ENCODE results near the gene MARCOL. TPM values are rescaled to one million over a fixed set of nuclear protein-coding genes. Genes with fewer than 3 reads are reported as not detected.

The MARCOL gene
- total RNA-seq, result not detected

GRCh38 chr5:148238418-148238794 lies at the start of gene MARCOL:
MARCOL (plus strand) TSS chr5:148238525; CDS start chr5:148238598, 73 bp downstream.
- CTCF ChIA-PET, result no interaction called here

DNA sequence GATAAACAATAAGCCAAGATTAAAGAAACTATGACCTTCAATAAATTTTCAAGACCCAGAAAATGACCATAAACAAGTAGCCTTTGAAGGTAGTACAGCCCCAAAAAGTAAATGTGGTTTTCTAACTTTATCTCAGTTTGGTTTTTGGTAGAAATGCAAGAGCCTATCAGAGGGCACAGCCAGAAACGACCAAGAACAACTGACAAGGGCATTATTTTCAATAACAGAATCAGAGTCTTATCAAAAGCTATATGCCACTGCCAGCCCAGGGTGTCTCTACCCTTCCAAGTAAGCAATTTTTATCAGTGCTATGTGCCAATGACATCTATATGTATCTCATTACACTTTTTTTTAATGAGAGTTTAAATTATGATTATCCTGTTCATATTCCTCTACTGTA lies 47.3 kb upstream of the MARCOL start:
- ChIA-PET POLR2A (no interaction called here), CTCF (no interaction called here)

More at GRCh38 chr5:148238418-148238794, at the start of gene MARCOL:
- POLR2A ChIA-PET, result no interaction called here

GRCh38 chr5:148193202-148193601 lies 45.1 kb upstream of the MARCOL start:
- POLR2A ChIA-PET, result no interaction called here

DNA sequence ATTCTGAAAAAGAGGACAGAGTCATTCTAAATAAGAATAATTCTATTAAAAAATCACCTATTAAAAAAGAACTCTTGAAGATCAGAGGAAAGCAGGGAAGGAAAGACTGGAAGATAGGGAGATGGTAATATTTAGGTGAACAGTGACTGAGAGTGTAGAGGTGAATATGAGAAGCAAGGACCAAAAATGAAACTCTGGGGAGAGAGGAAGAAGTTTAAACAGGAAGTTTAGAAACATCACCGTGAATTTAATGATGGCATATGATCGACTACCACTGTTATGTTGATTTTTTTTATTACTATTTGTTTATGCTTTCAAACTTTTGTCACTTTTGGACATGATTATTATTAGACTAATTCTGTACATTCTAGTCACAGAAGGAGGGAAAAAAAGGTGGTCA lies 37.2 kb upstream of the MARCOL start:
- ChIA-PET CTCF (no interaction called here), POLR2A (no interaction called here)

More at GRCh38 chr5:148193202-148193601, 45.1 kb upstream of the MARCOL start:
- CTCF ChIA-PET, result no interaction called here

DNA sequence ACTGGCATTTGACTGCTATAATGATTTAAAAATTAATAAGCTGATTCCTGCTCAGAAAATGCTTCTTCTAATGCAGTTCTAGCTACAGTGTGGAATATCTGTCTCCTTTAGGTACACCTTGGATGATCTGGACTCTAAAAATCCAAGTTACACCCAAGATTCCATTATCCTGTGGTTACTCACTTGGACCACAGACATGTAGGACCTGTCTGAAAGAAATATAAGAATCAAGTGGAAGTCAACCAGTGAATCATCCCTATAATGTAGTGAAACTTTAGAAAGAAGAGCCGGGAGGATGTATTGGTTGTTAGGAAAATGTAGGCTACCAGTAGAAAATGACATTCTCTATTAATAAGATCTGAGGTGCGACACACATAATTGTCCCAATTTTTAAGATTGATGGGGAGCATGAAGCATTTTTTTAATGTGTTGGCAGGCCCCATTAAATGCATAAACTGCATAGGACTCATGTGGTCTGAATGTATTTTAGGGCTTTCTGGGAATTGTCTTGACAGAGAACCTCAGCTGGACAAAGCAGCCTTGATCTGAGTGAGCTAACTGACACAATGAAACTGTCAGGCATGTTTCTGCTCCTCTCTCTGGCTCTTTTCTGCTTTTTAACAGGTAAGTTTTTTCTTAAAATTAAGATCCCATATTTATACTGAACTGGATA lies 35.7 kb upstream of the MARCOL start, which contains the start of gene SPINK6:
SPINK6 (plus strand) TSS at position 512 of the 673 bp plus-strand sequence; CDS start at position 567, 55 bp downstream.
- ChIA-PET CTCF (no interaction called here), POLR2A (no interaction called here)

GRCh38 chr5:148205044-148205806 lies 33.1 kb upstream of the MARCOL start:
- POLR2A ChIA-PET, result no interaction called here
- CTCF ChIA-PET, result no interaction called here

DNA sequence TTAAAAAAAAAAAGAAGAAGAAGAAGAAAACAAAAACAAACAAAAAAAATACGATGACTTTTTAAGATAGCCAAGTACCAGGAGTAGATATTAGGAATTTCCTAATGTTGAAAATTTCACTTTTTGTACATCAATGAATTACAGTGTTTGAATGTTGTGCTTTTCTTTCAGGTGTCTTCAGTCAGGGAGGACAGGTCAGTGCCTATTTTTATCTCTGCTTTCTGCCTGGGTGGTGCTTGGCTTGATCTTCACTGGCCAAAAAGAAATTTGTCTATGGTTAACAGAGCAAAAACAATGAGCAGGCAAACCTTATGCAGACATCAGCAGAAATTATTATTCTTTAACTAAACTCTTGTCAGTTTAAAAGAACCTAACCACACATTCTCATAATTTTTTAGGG lies 32.5 kb upstream of the MARCOL start:
- POLR2A ChIA-PET, result no interaction called here

DNA sequence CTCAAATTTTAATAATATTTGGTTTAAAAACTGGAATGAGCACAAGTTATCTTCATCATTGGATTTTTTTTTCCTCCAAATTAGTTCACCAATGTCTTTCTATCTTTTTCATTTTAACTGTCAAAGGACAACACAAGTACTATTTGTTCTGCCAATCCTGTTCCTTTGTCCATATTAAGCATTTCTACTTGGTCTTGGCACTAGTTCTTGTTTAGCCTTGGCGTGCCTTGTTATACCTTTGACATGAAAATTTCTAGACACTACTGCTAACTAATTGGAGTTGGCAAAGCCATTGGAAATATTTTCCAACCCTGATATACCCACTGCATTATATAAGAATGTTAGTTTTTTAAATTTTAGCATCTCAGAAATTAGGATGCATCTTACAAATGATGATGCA lies 31.7 kb upstream of the MARCOL start:
- CTCF ChIA-PET, result no interaction called here

More for the DNA sequence above, 32.5 kb upstream of the MARCOL start:
- CTCF ChIA-PET, result no interaction called here

DNA sequence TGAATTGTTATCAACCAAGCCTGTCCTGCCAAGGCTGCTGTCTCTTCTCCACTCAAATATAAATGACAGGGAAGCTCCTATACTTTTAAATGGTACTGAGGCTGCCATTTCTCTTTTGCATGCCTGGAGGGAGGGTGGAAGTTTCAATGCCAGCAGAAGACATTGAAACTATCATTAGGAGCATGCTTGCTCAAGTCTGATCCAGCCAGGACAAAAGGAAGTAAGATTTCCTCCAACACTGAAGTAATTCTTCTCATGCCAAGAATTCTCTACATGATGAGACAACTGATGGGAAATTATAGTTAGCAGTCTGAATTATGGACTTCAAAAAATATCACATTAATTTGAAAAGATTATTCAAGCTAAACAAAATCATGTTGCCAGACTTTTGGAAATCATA lies 30.1 kb upstream of the MARCOL start:
- CTCF ChIA-PET, result no interaction called here
- POLR2A ChIA-PET, result no interaction called here

More for the DNA sequence above, 31.7 kb upstream of the MARCOL start:
- POLR2A ChIA-PET, result no interaction called here

GRCh38 chr5:148209151-148209770 lies 29.1 kb upstream of the MARCOL start:
- CTCF ChIA-PET, result interaction anchor here (0.8 kb wide), 1 partner anchor 18 kb away, joined by 3 read pairs; no protein-coding TSS in a partner anchor
- POLR2A ChIA-PET, result no interaction called here

DNA sequence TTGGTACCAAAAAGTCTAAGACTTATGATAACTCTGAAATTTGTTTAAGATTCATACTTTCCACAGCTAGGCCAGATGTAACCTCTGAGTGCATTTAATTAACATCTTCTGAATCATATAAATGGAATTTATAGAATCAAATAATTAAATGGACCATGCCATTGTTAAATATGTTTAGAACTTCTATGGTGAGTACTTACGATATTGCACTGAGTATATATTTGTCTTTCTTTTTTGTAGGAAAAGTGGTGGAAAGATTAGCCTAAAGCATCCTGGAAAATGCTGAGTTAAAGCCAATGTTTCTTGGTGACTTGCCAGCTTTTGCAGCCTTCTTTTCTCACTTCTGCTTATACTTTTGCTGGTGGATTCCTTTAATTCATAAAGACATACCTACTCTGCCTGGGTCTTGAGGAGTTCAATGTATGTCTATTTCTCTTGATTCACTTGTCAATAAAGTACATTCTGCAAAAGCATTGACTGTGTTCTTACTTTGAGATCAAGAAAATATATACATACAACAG lies 23.6 kb upstream of the MARCOL start:
- POLR2A ChIA-PET, result no interaction called here
- CTCF ChIA-PET, result no interaction called here

GRCh38 chr5:148221508-148221907 lies 16.8 kb upstream of the MARCOL start:
- CTCF ChIA-PET, result no interaction called here

DNA sequence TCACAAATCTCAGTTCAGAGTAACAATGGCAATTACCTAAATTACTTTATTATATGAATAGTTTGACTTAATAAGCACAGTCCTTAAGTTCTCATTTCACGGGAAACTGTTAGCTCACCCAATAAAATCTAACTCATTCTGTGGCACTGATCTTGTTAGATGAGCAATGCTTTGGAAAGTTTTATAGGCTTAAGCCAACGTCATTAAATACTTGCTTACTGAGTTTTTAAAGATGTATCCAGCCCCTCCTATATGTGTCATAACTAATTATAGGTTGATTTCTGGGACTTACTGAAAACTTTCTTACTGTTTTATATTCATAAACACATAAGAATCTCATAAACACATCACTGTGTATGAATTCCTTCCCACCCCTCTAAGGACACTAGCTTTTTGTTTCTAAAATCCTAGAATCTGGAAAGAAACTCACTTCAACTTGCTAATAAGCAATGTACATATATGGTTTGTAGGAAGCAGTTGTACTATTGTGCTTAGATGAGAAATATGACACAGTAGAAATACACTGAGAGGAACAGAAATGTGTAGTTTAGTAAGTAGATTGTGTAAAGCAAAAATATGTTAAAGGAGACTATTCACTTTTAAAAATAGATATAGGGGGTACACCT lies 14.1 kb upstream of the MARCOL start:
- ChIA-PET CTCF (no interaction called here), POLR2A (no interaction called here)

More at GRCh38 chr5:148221508-148221907, 16.8 kb upstream of the MARCOL start:
- POLR2A ChIA-PET, result no interaction called here

DNA sequence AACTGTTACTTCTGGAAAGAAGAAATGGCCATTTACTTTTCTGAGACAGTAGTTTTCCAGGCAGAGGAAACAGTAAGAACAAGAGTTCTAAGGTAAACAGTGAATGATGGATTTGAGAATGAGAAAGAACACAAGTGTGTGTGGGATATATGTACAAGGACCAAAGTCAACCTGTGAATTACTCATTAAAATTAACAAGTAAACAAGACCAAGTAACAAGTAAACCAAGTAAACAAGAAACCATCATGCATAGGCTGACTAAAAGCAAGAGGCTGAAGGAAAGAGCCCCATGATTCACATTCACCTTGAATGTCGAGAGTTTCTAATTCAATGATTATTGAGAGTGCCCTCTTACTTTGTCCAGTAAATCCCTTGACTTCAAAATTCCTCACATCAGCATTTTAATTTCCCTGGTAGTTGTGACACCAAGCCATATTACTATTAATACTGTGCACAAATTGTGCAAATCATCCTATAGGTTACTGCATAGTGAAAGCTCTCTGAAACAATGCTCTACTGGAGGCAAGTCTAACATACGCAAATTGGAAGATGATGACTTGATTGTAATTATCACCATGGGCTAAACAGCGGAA lies 9.8 kb upstream of the MARCOL start:
- ChIA-PET CTCF (no interaction called here), POLR2A (no interaction called here)

GRCh38 chr5:148229840-148230239 lies 8.5 kb upstream of the MARCOL start:
- POLR2A ChIA-PET, result no interaction called here
- CTCF ChIA-PET, result no interaction called here

GRCh38 chr5:148230240-148230639 lies 8.1 kb upstream of the MARCOL start:
- CTCF ChIA-PET, result no interaction called here
- POLR2A ChIA-PET, result no interaction called here

DNA sequence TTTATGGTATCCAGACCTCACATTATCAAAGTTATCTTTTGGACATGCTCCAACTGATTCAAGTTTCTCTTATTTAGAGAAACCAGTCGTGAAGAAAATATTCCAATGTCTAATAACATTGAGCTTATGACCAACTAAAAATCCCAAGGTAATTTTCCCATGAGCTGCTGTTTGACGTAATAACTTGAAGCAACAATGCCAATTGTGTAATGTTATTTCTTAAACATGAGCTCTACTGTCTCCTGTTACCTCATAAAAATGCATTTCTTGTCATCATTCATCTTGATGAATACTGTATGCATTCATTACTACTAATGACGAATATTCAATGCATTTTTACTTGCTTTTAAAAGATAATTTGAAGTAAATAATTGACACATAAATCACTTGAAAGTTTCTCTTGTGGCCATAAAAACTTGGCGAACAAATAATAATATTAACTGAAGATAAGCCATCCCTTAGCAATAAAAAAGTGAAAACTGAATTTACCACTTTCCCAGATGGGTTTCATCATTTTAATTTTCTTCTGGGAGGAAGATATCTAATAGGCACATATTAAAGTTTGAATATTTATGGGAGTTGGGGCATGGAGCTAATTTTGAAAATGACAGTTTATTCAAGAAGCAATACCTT lies 424 bp upstream of the MARCOL start:
- ChIA-PET CTCF (no interaction called here), POLR2A (no interaction called here)

DNA sequence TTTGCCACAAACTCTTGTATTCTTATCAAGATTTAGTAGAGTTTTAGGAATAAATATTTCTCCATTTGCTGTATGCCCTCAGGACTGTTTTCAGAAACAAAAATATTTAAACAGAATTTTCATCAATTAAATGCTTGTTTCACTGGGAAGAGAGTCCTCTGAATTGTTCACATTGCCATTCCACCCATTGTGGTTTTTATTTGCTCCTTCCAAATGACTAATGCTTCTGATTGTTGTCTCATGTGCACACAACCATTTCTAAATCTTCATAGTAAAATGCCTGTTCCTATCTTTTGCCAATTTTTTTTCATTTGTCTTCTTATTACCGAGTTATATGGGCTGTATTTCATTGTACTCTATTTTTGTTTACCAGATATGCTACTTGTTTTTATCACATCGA lies 10.6 kb downstream of the MARCOL start:
- CTCF ChIA-PET, result no interaction called here
- POLR2A ChIA-PET, result no interaction called here

DNA sequence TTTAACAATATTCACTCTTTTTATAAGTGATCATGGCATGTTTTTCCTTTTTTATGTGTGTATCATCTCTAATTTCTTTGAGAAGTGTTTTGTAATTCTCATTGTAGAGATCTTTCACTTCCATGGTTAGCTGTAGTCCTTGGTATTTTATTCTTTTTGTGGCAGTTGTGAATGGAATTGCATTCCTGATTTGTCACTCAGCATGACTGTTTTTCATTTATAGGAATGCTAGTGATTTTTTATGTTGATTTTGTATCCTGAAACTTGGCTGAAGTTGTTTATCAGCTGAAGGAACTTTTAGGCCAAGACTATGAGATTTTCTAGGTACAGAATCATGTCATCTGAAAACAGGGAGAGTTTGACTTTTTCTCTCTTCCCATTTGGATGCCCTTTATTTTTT lies 17.1 kb downstream of the MARCOL start:
- POLR2A ChIA-PET, result no interaction called here
- CTCF ChIA-PET, result no interaction called here

DNA sequence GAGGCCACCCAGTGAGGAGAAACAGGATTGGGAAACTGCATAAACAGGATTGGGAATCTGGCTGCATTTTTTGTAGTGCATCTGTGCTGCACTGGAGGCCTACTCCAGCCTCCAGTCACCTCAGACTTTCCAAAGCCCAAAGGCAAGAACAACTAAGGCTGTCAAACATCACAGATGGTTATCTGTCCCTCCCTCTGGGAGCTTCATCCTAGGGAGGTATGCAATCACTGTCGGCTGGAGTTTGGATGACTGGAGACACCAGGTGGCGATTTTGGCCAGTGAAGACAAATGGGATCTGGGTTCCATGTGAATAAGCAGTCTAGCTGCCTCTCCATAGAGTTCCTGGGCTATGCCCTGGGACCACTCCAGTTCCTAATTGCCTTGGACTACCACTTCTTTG lies 21.0 kb downstream of the MARCOL start:
- CTCF ChIA-PET, result no interaction called here
- POLR2A ChIA-PET, result no interaction called here
